ENCODE measurements around the gene TMEM117.

GRCh38 chr12:43856972-43857371, 21.1 kb downstream of the TMEM117 start:
- TF ChIP-seq ELK4 (IDR thresholded peaks at IDR 0.05; ENCODE audit: borderline replicate concordance, low read depth, low read length): no peak
- no peak for TF ChIP-seq CTCF (tag by site-specific recombination; IDR thresholded peaks at IDR 0.05)
- TF ChIP-seq SETDB1 (IDR thresholded peaks at IDR 0.05; ENCODE audit: insufficient read length, low read length): no peak
- TF ChIP-seq BCL11A (tag by site-specific recombination; IDR thresholded peaks at IDR 0.05; ENCODE audit: low read depth): no peak
- no peak for TF ChIP-seq KLF16 (tag by site-specific recombination; IDR thresholded peaks at IDR 0.05)
- TF ChIP-seq ZNF37A (tag by site-specific recombination; IDR thresholded peaks at IDR 0.05): no peak
- TF ChIP-seq ZNF354C (tag by site-specific recombination; IDR thresholded peaks at IDR 0.05; ENCODE audit: borderline replicate concordance, low read depth): no peak
- TF ChIP-seq ATF2 (tag by site-specific recombination; IDR thresholded peaks at IDR 0.05; ENCODE audit: low read depth): no peak
- TF ChIP-seq YY2 (tag by site-specific recombination; IDR thresholded peaks at IDR 0.05): no peak
- no peak for TF ChIP-seq ZNF830 (tag by site-specific recombination; IDR thresholded peaks at IDR 0.05; ENCODE audit: low read depth)
- TF ChIP-seq ZNF544 (tag by site-specific recombination; IDR thresholded peaks at IDR 0.05): no peak
- no peak for TF ChIP-seq ZNF768 (tag by site-specific recombination; IDR thresholded peaks at IDR 0.05)
- TF ChIP-seq ZNF529 (tag by site-specific recombination; IDR thresholded peaks at IDR 0.05; ENCODE audit: insufficient replicate concordance): no peak
